ENCODE results near the gene XIRP1.

DNA sequence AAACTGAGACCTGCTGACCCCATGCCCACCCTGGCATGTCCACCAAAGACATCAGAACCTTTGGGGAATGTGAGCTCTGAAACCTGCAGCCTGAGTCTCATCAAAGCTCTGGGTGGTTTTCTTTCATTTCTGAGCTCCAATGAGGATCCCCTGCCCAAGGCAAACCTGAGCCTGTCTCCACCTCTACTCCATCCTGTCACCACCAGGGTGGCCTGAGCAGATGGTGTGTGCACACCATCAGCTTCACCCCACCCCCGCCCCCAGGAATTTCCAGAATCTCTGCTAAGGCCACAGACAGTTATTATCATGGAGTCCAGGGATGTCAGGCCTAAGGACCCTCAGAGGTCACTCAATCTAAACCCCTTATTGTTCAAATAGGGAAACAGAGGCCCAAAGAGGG lies 1.3 kb downstream of the XIRP1 start:
- TF ChIP-seq, protein P1, sequence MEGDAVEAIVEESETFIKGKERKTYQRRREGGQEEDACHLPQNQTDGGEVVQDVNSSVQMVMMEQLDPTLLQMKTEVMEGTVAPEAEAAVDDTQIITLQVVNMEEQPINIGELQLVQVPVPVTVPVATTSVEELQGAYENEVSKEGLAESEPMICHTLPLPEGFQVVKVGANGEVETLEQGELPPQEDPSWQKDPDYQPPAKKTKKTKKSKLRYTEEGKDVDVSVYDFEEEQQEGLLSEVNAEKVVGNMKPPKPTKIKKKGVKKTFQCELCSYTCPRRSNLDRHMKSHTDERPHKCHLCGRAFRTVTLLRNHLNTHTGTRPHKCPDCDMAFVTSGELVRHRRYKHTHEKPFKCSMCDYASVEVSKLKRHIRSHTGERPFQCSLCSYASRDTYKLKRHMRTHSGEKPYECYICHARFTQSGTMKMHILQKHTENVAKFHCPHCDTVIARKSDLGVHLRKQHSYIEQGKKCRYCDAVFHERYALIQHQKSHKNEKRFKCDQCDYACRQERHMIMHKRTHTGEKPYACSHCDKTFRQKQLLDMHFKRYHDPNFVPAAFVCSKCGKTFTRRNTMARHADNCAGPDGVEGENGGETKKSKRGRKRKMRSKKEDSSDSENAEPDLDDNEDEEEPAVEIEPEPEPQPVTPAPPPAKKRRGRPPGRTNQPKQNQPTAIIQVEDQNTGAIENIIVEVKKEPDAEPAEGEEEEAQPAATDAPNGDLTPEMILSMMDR (IDR thresholded peaks at IDR 0.05) = no peak
- no peak for TF ChIP-seq EZH2 (IDR thresholded peaks at IDR 0.05; ENCODE audit: borderline replicate concordance, insufficient read depth, low read depth, low read length, poor library complexity, severe bottlenecking)
